HPDE6-E6E7 (cell line): ENCODE measurements around the gene AKAP6.

Experiments
- DNase-seq: peaks from one replicate; pipeline ENCODE4 v3.0.0; 2011; ENCODE audit warnings: missing footprints; ENCODE audit errors: extremely low spot score

The AKAP6 gene

GRCh38 chr14:32820682-32821081 is 491.6 kb downstream of the AKAP6 start:
- no peak for DNase-seq

DNA sequence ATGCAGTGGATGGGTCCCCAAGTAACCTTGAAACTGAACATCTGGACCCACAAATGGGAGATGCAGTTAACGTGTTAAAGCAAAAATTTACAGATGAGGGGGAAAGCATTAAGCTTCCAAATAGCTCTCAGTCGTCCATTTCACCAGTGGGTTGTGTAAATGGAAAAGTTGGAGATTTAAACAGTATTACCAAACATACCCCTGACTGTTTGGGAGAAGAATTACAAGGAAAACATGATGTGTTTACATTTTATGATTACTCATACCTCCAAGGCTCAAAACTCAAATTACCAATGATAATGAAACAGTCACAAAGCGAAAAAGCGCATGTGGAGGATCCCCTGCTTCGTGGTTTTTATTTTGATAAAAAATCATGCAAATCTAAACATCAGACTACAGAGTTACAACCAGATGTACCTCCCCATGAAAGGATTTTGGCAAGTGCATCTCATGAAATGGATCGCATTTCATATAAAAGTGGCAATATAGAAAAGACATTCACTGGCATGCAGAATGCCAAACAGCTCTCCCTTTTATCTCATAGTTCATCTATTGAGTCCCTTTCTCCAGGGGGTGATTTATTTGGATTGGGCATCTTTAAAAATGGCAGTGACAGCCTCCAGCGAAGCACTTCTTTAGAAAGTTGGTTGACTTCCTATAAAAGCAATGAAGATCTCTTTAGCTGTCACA is 493.0 kb downstream of the AKAP6 start:
- no peak for DNase-seq

DNA sequence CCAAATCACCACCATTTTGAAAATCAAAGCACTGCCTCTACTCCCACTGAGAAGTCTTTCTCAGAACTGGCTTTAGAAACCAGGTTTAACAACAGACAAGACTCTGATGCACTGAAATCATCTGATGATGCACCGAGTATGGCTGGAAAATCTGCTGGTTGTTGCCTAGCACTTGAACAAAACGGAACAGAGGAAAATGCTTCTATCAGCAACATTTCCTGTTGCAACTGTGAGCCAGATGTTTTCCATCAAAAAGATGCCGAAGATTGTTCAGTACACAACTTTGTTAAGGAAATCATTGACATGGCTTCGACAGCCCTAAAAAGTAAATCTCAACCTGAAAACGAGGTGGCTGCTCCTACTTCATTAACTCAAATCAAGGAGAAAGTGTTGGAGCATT is 494.6 kb downstream of the AKAP6 start:
- no peak for DNase-seq

- DNase-seq: no peak
Measured at GRCh38 chr14:32824195-32824594, 495.1 kb downstream of the AKAP6 start.

- no peak for DNase-seq
Measured at GRCh38 chr14:32825058-32825457, 496.0 kb downstream of the AKAP6 start.

- no peak for DNase-seq
Measured at GRCh38 chr14:32826404-32827082, 497.4 kb downstream of the AKAP6 start.

DNA sequence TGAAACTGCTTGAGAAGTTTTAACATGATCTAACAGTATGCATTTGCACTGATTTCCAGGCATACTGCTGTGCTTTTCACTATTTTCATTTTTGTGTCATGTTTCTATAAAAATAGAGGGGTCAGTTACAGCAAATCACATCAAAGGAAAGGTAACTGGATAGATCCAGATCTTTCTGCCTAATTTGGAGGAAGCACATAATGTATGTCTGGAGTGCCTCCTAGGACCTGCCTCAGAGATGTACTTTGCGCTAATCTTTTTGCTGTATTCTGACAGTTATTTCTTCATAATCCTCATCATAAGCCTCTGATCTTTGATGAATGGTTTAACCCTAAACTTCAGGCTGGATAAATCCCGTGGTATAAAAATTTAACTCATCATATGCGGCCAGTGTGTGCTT is 498.4 kb downstream of the AKAP6 start:
- DNase-seq: no peak

- DNase-seq: no peak
Measured at GRCh38 chr14:32835924-32836323, 506.8 kb downstream of the AKAP6 start.

DNA sequence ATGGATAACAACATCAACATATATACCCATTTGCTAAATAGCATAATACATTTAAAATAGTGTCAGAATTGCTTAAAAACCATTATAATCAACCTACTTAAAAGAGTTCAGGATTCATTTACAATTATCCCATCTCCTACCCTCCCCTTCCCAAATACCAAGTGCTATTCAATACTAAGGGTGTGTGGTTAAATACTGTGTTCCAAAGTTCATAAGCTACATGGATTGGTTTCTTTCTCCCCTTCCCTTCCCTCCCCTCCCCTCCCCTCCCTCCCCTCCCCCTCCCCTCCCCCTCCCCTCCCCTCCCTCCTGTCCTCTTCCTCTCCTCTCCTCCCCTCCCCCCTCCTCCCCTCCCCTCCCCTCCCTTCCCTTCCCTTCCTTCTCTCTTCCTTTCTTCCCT is 512.6 kb downstream of the AKAP6 start:
- no peak for DNase-seq

DNA sequence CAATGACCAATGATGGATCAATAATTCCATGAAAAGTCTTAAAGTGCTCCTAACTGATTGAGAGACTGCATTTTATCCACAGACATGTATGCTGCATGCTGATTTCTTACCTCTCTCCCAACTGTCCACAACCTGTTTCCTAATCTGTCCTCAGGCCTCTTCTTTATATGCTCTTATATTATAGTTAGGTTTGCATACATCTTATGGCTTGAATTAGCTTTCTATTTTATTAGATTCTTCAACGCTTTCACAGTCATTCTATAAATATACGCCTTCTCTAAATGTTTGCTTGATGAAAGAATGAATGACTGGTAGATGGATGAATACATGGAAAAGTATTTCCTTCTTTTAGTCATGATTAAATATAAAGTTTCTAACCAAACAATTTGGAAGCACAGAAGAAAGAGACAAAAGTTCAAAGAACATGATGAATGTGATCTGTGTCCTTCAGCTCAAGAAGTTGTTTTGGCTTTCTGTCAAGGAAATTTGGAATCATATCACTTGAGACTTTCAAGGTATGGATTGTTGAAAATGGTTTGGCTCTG is 517.8 kb downstream of the AKAP6 start:
- DNase-seq: no peak

GRCh38 chr14:32847867-32848266 is 518.8 kb downstream of the AKAP6 start:
- no peak for DNase-seq

GRCh38 chr14:32865827-32866376 is 536.8 kb downstream of the AKAP6 start:
- no peak for DNase-seq

GRCh38 chr14:32883188-32883587 is 554.1 kb downstream of the AKAP6 start:
- no peak for DNase-seq
